GM19023 (cell line): ENCODE results near the gene IMMP2L.
"Not testable (repeated sequence)": the region's sequence is repeated elsewhere in the genome, so short reads cannot be mapped to it uniquely, and the experiment has no call there.

Experiments
- ATAC-seq: cut with Tn5 transposase; IDR thresholded peaks from one replicate; pipeline ENCODE4 v1.9.1; 2021; ENCODE audit warnings: mild to moderate bottlenecking, moderate library complexity; ENCODE audit not compliant: unreplicated experiment

The IMMP2L gene

DNA sequence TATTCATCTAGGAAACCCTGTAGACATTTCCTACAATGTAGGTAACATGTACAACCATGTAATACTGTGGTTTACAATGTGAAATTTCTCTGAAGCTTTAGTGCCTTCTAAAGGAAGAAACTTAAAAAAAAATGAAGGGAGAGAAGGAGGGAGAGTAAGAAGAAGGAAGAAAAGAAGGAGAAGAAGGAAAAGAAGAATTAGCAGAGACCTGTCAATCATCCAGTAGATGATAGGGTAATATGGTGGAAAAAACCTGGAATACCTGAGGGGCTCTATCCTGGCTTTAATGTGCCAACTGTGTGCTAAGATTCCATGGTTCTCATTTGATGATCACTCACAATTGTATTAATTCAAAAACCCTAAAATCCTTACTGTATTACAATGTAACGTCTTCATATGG, 474.0 kb downstream of the IMMP2L start:
- ATAC-seq: no peak

GRCh38 chr7:111086532-111086931, 475.8 kb downstream of the IMMP2L start:
- ATAC-seq: no peak

- ATAC-seq: no peak
Measured at GRCh38 chr7:111085356-111085755, 476.9 kb downstream of the IMMP2L start.

DNA sequence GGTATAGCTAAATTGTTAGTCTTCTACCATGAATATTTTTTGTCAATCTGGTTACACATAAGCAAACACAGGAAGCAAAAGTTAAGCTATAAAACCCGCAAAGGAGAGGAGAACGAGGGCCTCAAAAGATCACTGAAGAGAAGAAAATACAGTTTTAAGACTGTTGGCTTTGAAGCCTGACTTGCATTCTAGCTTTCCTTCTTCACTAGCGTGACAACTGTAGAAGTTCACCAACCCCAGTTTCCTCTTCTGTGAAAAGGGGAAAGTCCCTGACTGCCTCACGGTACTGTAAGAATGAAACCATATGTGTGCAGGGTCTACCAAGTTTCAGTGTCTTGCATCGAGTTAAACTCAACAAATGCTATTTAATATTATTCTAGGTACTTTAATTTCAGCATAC, 478.9 kb downstream of the IMMP2L start:
- ATAC-seq: peak; percentile 99

GRCh38 chr7:111082351-111082750, 479.9 kb downstream of the IMMP2L start:
- no peak for ATAC-seq

- ATAC-seq: no peak
Measured at GRCh38 chr7:111081546-111082267, 480.6 kb downstream of the IMMP2L start.

GRCh38 chr7:111080495-111081105, 481.7 kb downstream of the IMMP2L start:
- no peak for ATAC-seq

- ATAC-seq: no peak
Measured at GRCh38 chr7:111077001-111077400, 485.3 kb downstream of the IMMP2L start.

- ATAC-seq: no peak
Measured at GRCh38 chr7:111076205-111076604, 486.1 kb downstream of the IMMP2L start.

GRCh38 chr7:111075498-111075897, 486.8 kb downstream of the IMMP2L start:
- no peak for ATAC-seq

GRCh38 chr7:111074748-111075146, 487.5 kb downstream of the IMMP2L start:
- no peak for ATAC-seq

GRCh38 chr7:111074071-111074747, 488.1 kb downstream of the IMMP2L start:
- ATAC-seq: no peak

- ATAC-seq: not testable (repeated sequence)
Measured at GRCh38 chr7:111072658-111073057, 489.6 kb downstream of the IMMP2L start.

DNA sequence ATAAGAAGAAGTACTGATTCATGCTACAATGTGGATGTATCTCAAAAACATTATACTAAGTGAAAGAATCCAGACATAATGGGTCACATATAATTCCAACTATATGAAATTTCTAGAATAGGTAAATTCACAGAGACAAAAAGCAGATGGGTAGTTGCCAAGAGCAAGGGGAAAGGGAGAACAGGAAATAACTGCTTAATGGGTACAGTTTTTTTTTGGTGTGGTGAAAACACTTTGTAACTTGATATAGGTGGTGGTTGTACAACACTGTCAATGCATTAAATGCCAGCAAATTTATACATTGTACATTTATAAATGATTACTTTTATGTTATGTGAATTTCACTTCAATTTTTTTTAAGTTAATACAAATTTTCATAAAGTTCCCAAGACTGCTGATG, 490.7 kb downstream of the IMMP2L start:
- no peak for ATAC-seq

DNA sequence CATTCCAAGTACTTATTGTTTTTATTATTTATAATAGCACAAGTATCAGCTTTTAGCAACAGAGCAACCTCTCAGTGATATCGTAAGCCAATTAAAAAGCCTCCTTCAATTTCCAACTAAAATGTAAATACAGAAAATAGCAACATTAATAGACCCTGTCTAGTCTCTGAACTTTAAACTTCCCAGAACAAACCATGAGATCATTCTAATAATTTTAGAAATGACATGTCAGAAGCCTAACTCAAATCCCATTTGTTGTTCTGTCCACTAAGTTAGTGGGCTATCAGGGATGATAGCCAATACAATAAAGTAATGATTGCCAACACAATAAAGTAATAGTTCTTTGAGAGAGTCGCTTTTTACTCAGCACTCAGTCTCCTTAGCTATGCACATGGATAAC, 493.7 kb downstream of the IMMP2L start:
- no peak for ATAC-seq

GRCh38 chr7:111067682-111068081, 494.6 kb downstream of the IMMP2L start:
- ATAC-seq: no peak

DNA sequence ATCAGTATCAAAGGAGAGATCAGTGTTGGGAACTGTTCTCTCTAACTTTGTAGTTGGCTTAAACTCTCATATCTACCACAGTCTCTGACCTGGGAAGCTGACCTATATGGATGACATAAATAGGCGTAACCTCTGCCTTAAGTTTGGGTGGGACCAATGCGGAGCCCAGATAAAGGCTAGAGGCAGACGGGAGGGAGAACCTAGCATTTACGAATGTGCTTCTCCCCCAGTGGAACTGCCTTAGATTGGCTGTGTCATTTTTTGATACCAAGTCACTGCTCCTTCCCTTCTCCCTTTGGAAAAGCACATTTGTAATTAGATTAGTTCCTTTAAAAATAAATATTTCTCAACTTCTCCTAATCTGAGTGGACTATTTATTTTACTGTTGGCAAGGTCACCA, 495.0 kb downstream of the IMMP2L start:
- no peak for ATAC-seq

GRCh38 chr7:111063166-111063565, 499.1 kb downstream of the IMMP2L start:
- ATAC-seq: no peak

- no peak for ATAC-seq
Measured at GRCh38 chr7:111059833-111060232, 502.5 kb downstream of the IMMP2L start.

- ATAC-seq: no peak
Measured at GRCh38 chr7:111057066-111057465, 505.2 kb downstream of the IMMP2L start.

- no peak for ATAC-seq
Measured at GRCh38 chr7:111056371-111056770, 505.9 kb downstream of the IMMP2L start.

DNA sequence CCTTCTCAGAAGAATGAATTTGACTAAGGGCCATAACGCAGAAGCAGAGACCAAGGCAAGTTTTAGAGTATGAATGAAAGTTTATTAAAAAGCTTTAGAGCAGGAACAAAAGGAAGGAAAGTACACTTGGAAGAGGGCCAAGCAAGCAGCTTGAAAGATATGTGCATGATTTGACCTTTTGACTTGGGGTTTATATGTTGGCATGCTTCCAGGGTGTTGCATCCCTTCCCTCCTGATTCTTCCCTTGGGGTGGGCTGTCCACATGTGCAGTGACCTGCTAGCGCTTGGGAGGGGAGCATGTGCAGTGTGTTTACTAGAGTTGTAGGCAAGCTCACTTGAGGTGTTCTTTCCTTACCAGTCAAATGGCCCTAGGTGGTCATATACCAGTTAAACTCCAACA, 509.3 kb downstream of the IMMP2L start:
- no peak for ATAC-seq
